K562 (cell line): ENCODE results near the gene MYO1H. TPM values are rescaled to one million over a fixed set of nuclear protein-coding genes. Genes with fewer than 3 reads are reported as not detected.

ENCODE experiments used
- ATAC-seq: fragments of 200-7000 bp; cut with Tn5 transposase; 3 replicates; pipeline ENCODE4 v1.9.1; 2020; ENCODE audit warnings: moderate library complexity
- BruUV-seq: library from RNA; stranded (reverse); fragments of 400-500 nt; replicated peaks from 2 replicates; lab custom pipeline; 2021; lab: Mats Ljungman, UMichigan
- CTCF ChIA-PET: fragments of 300-600 bp; formaldehyde crosslinking; extraction: SDS; loops from one replicate; lab custom pipeline; 2021; ENCODE audit warnings: low intra/inter-chr PET ratio; lab: Yijun Ruan, JAX
- POLR2A ChIA-PET: fragments of 300-600, 350-650 bp; sonication (Branson Sonifier 250); formaldehyde crosslinking; extraction: SDS; loops from one replicate; lab custom pipeline; 2021; ENCODE audit warnings: antibody characterized with exemption, inconsistent platforms; lab: Yijun Ruan, JAX
- DNase-seq, 4 experiments: peaks; one replicate each; pipeline versions ENCODE4 v3.0.0 to v3.0.0-alpha.2; 2011 to 2018; ENCODE audit warnings: low spot score in 3 of 4, mixed read lengths in 3 of 4; ENCODE audit errors: extremely low read depth in 1 of 4
- FAIRE-seq: peaks from 2 replicates; lab custom pipeline; 2011; peaks lifted over from hg19 to GRCh38; lab: Jason Lieb, UNC
- H2AFZ ChIP-seq: 2 replicates; pipeline ENCODE4 v1.6.0; 2011; ENCODE audit warnings: low read depth, low read length, control low read depth, inconsistent platforms
- H3K27ac ChIP-seq: fragments of 200-600 bp; 3 replicates; pipeline ENCODE4 v1.8.0; 2011; ENCODE audit warnings: low read depth, mild to moderate bottlenecking, control low read depth, inconsistent platforms, low read length, moderate library complexity, mixed read lengths; ENCODE audit errors: extremely low read depth
- H3K27me3 ChIP-seq, 2 experiments: fragments of 300-600 bp in 1 of 2; 2 replicates in 1 of 2; 3 replicates in 1 of 2; pipeline versions ENCODE4 v1.6.0 to v1.8.0; 2011; ENCODE audit warnings: inconsistent platforms in 2 of 2, low read length in 2 of 2, mild to moderate bottlenecking in 1 of 2, mixed read lengths in 1 of 2, moderate library complexity in 1 of 2; ENCODE audit not compliant: control insufficient read depth in 2 of 2, insufficient read depth in 2 of 2
- H3K36me3 ChIP-seq: fragments of 300-600 bp; 3 replicates; pipeline ENCODE4 v1.8.0; 2011; ENCODE audit warnings: mild to moderate bottlenecking, low read length, inconsistent platforms; ENCODE audit not compliant: control insufficient read depth, insufficient read depth
- H3K4me1 ChIP-seq, 2 experiments: fragments of 200-600 bp in 1 of 2; replicated peaks in 1 of 2; 2 replicates in 1 of 2; 3 replicates in 1 of 2; pipeline versions ENCODE4 v1.5.1 to v1.8.0; 2011; ENCODE audit warnings: inconsistent platforms in 2 of 2, low read length in 2 of 2, mild to moderate bottlenecking in 1 of 2, mixed read lengths in 1 of 2, moderate library complexity in 1 of 2; ENCODE audit not compliant: control insufficient read depth in 2 of 2, insufficient read depth in 2 of 2
- H3K4me2 ChIP-seq: 2 replicates; pipeline ENCODE4 v1.6.1; 2011; ENCODE audit warnings: low read length, control low read depth, inconsistent platforms, mixed read lengths; ENCODE audit not compliant: insufficient read depth
- H3K4me3 ChIP-seq: fragments of 200-600 bp; sonication (generic), shearing (Covaris generic); 2 replicates; pipeline ENCODE4 v1.5.1; 2016; ENCODE audit warnings: control low read depth, inconsistent platforms
- H3K79me2 ChIP-seq: fragments of 200-600 bp; 3 replicates; pipeline ENCODE4 v1.8.0; 2011; ENCODE audit warnings: low read length, inconsistent platforms; ENCODE audit not compliant: control insufficient read depth, insufficient read depth
- H3K9ac ChIP-seq, 2 experiments: 2 replicates each; pipeline versions ENCODE4 v1.6.0 to v1.6.1; 2011; ENCODE audit warnings: low read depth in 2 of 2, low read length in 2 of 2, control low read depth in 1 of 2, inconsistent platforms in 1 of 2, mild to moderate bottlenecking in 1 of 2, mixed read lengths in 1 of 2; ENCODE audit not compliant: insufficient read depth in 1 of 2
- H3K9me1 ChIP-seq: one replicate; pipeline ENCODE4 v1.6.0; 2011; ENCODE audit warnings: inconsistent platforms, mild to moderate bottlenecking, low read length, moderate library complexity; ENCODE audit not compliant: control insufficient read depth, insufficient read depth
- H3K9me3 ChIP-seq: replicated peaks from 2 replicates; pipeline ENCODE4 v1.5.1; 2011; ENCODE audit warnings: low read depth, low read length, inconsistent platforms; ENCODE audit not compliant: control insufficient read depth, insufficient read depth
- H4K20me1 ChIP-seq: replicated peaks from 2 replicates; pipeline ENCODE4 v1.6.1; 2011; ENCODE audit warnings: low read length, inconsistent platforms, mixed read lengths; ENCODE audit not compliant: control insufficient read depth, insufficient read depth
- ATF1 ChIP-seq, 2 experiments: fragments of 450-650 bp in 1 of 2; IDR thresholded peaks; 2 replicates each; pipeline ENCODE4 v1.6.1; 2016; ENCODE audit warnings: missing compliant biosample characterization in 1 of 2, missing genetic modification characterization in 1 of 2
- CHD1 ChIP-seq: fragments of 200-600 bp; sonication (generic); IDR thresholded peaks from one replicate; pipeline ENCODE4 v1.6.1; 2012; ENCODE audit warnings: mild to moderate bottlenecking, moderate library complexity, low read length, inconsistent platforms
- ETS2 ChIP-seq: IDR thresholded peaks from 2 replicates; pipeline ENCODE4 v1.6.1; 2016; ENCODE audit warnings: borderline replicate concordance, missing genetic modification characterization, mild to moderate bottlenecking, moderate library complexity, missing compliant biosample characterization; ENCODE audit not compliant: poor library complexity, severe bottlenecking
- KLF10 ChIP-seq: fragments of 250-450 bp; sonication (Bioruptor Pico); IDR thresholded peaks from 2 replicates; pipeline ENCODE4 v1.6.1; 2021; ENCODE audit warnings: matching md5 sums
- THAP7 ChIP-seq: fragments of 250-450 bp; sonication (Bioruptor Pico); IDR thresholded peaks from 2 replicates; pipeline ENCODE4 v1.5.0; 2021
- XRCC4 ChIP-seq: IDR thresholded peaks from one replicate; pipeline ENCODE4 v1.6.1; 2011; ENCODE audit not compliant: insufficient read depth, insufficient read length; ENCODE audit errors: extremely low read depth
- ZNF143 ChIP-seq: sonication (generic); formaldehyde crosslinking; IDR thresholded peaks from 2 replicates; pipeline ENCODE4 v1.9.0; 2022; ENCODE audit warnings: mild to moderate bottlenecking, missing genetic modification reagents
- ZNF232 ChIP-seq: sonication (generic); formaldehyde crosslinking; IDR thresholded peaks from 2 replicates; pipeline ENCODE4 v1.8.0; 2022; ENCODE audit warnings: mild to moderate bottlenecking, missing genetic modification reagents
- ZZZ3 ChIP-seq: fragments of 450-650 bp; IDR thresholded peaks from 2 replicates; pipeline ENCODE4 v1.6.1; 2016; ENCODE audit warnings: antibody characterized with exemption, mild to moderate bottlenecking, moderate library complexity
- WGBS: fragments of 100-300 bp; shearing (Covaris generic); methylation state at CpG from one replicate; pipeline ENCODE4 v1.1.6; 2016; ENCODE audit warnings: low coverage, mixed read lengths; ENCODE audit not compliant: insufficient coverage; ENCODE audit errors: missing lambda C conversion rate; 5-methylcytosine and 5-hydroxymethylcytosine counted together
- in situ Hi-C: fragments of 300-500 bp; cut with MboI; formaldehyde crosslinking; loops from 4 replicates; pipeline ENCODE4 v1.15.0; 2018; ENCODE audit warnings: inconsistent platforms, mixed read lengths
- intact Hi-C: fragments of 100-400 bp; cut with micrococcal nuclease; formaldehyde crosslinking; loops from 2 replicates; pipeline ENCODE4 v1.14.2; 2022
- polyA plus RNA-seq, 8 experiments: library from polyadenylated mRNA; depleted of rRNA in 4 of 8; stranded (reverse) in 5 of 8; unstranded in 3 of 8; fragments of >200 nt; fragmentation: Nextera tagmentation in 2 of 8; fragmentation: Illumina TruSeq in 1 of 8; extraction: Ambion mirVana in 2 of 8; extraction: Trizol in 1 of 8; gene quantifications; 2 replicates each; pipeline versions ENCODE4 v1.2.1 to v1.2.3, GENCODE V29; 2011 to 2014; ENCODE audit warnings: inconsistent platforms in 1 of 8, missing spikeins in 1 of 8
- total RNA-seq, 7 experiments: library from RNA; depleted of rRNA in 6 of 7; stranded (reverse); fragments of >200 nt in 6 of 7; fragmentation: Illumina TruSeq in 2 of 7; extraction: Trizol in 2 of 7; gene quantifications; 2 replicates each; pipeline versions ENCODE4 v1.2.1 to v1.2.3, GENCODE V29; 2011 to 2021; ENCODE audit warnings: low replicate concordance in 1 of 7
- TF ChIP-seq, protein P1 (sequence below): IDR thresholded peaks from 2 replicates; pipeline ENCODE4 v1.6.1; 2011; ENCODE audit not compliant: insufficient read length; ENCODE audit errors: extremely low read depth
- TF ChIP-seq, protein P2 (sequence below): fragments of 200-800 bp; sonication (Bioruptor generic); IDR thresholded peaks from 2 replicates; pipeline ENCODE4 v1.6.1; 2017; ENCODE audit warnings: missing genetic modification characterization, missing compliant biosample characterization
- TF ChIP-seq, protein P3 (sequence below): sonication (generic); formaldehyde crosslinking; IDR thresholded peaks from 2 replicates; pipeline ENCODE4 v1.8.0; 2023; ENCODE audit warnings: mild to moderate bottlenecking, missing genetic modification reagents

MYO1H gene
- total and polyA plus RNA-seq, 9 of the 15 experiments (the other 6 are each of a cell fraction or from before 2014, with no cell fraction given): not detected

GRCh38 chr12:109477185-109477962 is 129.7 kb downstream of the MYO1H start, which contains the start of the genes KCTD10 and UBE3B:
Gene KCTD10, minus strand, starts transcription at chr12:109477300. Its CDS starts 38 bp downstream, at chr12:109477262.
Gene UBE3B, plus strand, starts transcription at chr12:109477634. Its CDS starts 5,918 bp downstream, at chr12:109483552.
- ATAC-seq (peak; percentile 97), DNase-seq (peak; percentile 92 to 93 (median 92)), FAIRE-seq (peak; percentile 76)
- Histone ChIP-seq H4K20me1 (0 out of 2 replicates have a peak, but pooled peaks cover 7% of the 10 kb centered on the region), H3K9ac (peak within 1 kb of the TSS; percentile 96 to 100), H3K27me3 (no peaks in the 10 kb centered on the region), H3K4me1 (peaks cover 9 to 13% of the 10 kb centered on the region in 2 experiments; a peak in 4 of 5 replicates), H3K36me3 (no peaks in the 10 kb centered on the region), H3K79me2 (peaks cover 62% of the 10 kb centered on the region), H3K9me3 (no peaks in the 10 kb centered on the region), H3K27ac (peak within 1 kb of the TSS; percentile 98), H3K4me3 (peak within 1 kb of the TSS; percentile 76), H3K9me1 (peaks cover 4% of the 10 kb centered on the region), H2AFZ (peak within 1 kb of the TSS; percentile 95), H3K4me2 (peak within 1 kb of the TSS; percentile 88)
- ChIA-PET CTCF (no interaction called here), POLR2A (interaction anchor here (0.7 to 1.3 kb wide), 6 partner anchors 8 to 88 kb away, joined by 3 to 5 read pairs (median 4); no protein-coding TSS in a partner anchor)
- in situ Hi-C loops: no loop called here
- under 1% methylated on average over 51 of the region's 54 CpGs for WGBS
- BruUV-seq: no TSS peak
- intact Hi-C loops: loop anchor here (5.0 kb wide), 1 partner anchor 45 kb away; no protein-coding TSS in a partner anchor
- TF ChIP-seq ZNF143 (no peak), KLF10 (no peak), ETS2 (tag) (peak; percentile 54), ATF1 (CRISPR knock-in tag; IDR thresholded peaks at IDR 0.05) (no peak), ATF1 (tag; IDR thresholded peaks at IDR 0.05) (peak; percentile 95), XRCC4 (no peak), ZNF232 (CRISPR knock-in tag) (no peak), CHD1 (no peak), ZZZ3 (peak; percentile 79; the same call in 1 of the 2 replicates), THAP7 (CRISPR knock-in tag) (peak; percentile 91)
- TF ChIP-seq, protein P1, sequence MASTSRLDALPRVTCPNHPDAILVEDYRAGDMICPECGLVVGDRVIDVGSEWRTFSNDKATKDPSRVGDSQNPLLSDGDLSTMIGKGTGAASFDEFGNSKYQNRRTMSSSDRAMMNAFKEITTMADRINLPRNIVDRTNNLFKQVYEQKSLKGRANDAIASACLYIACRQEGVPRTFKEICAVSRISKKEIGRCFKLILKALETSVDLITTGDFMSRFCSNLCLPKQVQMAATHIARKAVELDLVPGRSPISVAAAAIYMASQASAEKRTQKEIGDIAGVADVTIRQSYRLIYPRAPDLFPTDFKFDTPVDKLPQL: no peak
- TF ChIP-seq, protein P2, sequence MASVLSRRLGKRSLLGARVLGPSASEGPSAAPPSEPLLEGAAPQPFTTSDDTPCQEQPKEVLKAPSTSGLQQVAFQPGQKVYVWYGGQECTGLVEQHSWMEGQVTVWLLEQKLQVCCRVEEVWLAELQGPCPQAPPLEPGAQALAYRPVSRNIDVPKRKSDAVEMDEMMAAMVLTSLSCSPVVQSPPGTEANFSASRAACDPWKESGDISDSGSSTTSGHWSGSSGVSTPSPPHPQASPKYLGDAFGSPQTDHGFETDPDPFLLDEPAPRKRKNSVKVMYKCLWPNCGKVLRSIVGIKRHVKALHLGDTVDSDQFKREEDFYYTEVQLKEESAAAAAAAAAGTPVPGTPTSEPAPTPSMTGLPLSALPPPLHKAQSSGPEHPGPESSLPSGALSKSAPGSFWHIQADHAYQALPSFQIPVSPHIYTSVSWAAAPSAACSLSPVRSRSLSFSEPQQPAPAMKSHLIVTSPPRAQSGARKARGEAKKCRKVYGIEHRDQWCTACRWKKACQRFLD: no peak
- TF ChIP-seq, protein P3, sequence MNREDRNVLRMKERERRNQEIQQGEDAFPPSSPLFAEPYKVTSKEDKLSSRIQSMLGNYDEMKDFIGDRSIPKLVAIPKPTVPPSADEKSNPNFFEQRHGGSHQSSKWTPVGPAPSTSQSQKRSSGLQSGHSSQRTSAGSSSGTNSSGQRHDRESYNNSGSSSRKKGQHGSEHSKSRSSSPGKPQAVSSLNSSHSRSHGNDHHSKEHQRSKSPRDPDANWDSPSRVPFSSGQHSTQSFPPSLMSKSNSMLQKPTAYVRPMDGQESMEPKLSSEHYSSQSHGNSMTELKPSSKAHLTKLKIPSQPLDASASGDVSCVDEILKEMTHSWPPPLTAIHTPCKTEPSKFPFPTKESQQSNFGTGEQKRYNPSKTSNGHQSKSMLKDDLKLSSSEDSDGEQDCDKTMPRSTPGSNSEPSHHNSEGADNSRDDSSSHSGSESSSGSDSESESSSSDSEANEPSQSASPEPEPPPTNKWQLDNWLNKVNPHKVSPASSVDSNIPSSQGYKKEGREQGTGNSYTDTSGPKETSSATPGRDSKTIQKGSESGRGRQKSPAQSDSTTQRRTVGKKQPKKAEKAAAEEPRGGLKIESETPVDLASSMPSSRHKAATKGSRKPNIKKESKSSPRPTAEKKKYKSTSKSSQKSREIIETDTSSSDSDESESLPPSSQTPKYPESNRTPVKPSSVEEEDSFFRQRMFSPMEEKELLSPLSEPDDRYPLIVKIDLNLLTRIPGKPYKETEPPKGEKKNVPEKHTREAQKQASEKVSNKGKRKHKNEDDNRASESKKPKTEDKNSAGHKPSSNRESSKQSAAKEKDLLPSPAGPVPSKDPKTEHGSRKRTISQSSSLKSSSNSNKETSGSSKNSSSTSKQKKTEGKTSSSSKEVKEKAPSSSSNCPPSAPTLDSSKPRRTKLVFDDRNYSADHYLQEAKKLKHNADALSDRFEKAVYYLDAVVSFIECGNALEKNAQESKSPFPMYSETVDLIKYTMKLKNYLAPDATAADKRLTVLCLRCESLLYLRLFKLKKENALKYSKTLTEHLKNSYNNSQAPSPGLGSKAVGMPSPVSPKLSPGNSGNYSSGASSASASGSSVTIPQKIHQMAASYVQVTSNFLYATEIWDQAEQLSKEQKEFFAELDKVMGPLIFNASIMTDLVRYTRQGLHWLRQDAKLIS (CRISPR knock-in tag): 0 out of 2 replicates have a peak, but pooled peaks have one; percentile 21
